Measurements from ENCODE around the gene NETO2. TPM values are rescaled to one million over a fixed set of nuclear protein-coding genes. Genes with fewer than 3 reads are reported as not detected.

The NETO2 gene
- total and polyA plus RNA-seq, 9 of the 15 experiments (the other 6 are each of a cell fraction or from before 2014, with no cell fraction given), result 4.1 to 37.0 (median 22.2) TPM

- Histone ChIP-seq H2AFZ (ENCODE audit: low read depth, low read length) (no peak overlapping the region), H3K4me2 (ENCODE audit: insufficient read depth, low read length) (no peak overlapping the region), H3K9me3 (replicated peaks; ENCODE audit: control insufficient read depth, insufficient read depth, low read depth, low read length) (no peaks in the 10 kb centered on the region), H3K27me3 (ENCODE audit: control insufficient read depth in 2 of 2, insufficient read depth in 2 of 2, low read length in 2 of 2) (no peaks in the 10 kb centered on the region), H3K4me1 (replicated peaks in 1 of 2; ENCODE audit: control insufficient read depth in 2 of 2, insufficient read depth in 2 of 2, low read length in 2 of 2) (no peaks in the 10 kb centered on the region), H3K9me1 (ENCODE audit: control insufficient read depth, insufficient read depth, low read length) (no peaks in the 10 kb centered on the region), H3K27ac (ENCODE audit: extremely low read depth, low read depth, low read length) (no peak overlapping the region), H4K20me1 (replicated peaks; ENCODE audit: control insufficient read depth, insufficient read depth, low read length) (no peaks in the 10 kb centered on the region), H3K36me3 (ENCODE audit: control insufficient read depth, insufficient read depth, low read length) (peaks cover 17% of the 10 kb centered on the region; the same call in 1 of the 3 replicates), H3K4me3 (no peak overlapping the region), H3K79me2 (ENCODE audit: control insufficient read depth, insufficient read depth, low read length) (no peaks in the 10 kb centered on the region), H3K9ac (ENCODE audit: insufficient read depth in 1 of 2, low read depth in 2 of 2, low read length in 2 of 2) (no peak overlapping the region)
- in situ Hi-C loops (cut with MboI), result no loop called here
- no peak for FAIRE-seq
- 80% methylated on average over 10 of the region's 10 CpGs for WGBS (ENCODE audit: insufficient coverage, low coverage, missing lambda C conversion rate)
- intact Hi-C loops (cut with micrococcal nuclease), result no loop called here
- DNase-seq (ENCODE audit: extremely low read depth in 1 of 4, low spot score in 3 of 4), result no peak
- CTCF ChIA-PET (ENCODE audit: low intra/inter-chr PET ratio), result interaction anchor here (0.7 to 1.5 kb wide), 4 partner anchors 21 to 215 kb away, joined by 3 to 7 read pairs (median 5); no protein-coding TSS in a partner anchor
- ATAC-seq, result no peak
- POLR2A ChIA-PET, result interaction anchor here (1.4 kb wide), 1 partner anchor 14 kb away, joined by 3 read pairs; no protein-coding TSS in a partner anchor
- BruUV-seq (replicated peaks), result no TSS peak
- TF ChIP-seq ZNF589 (CRISPR knock-in tag; IDR thresholded peaks at IDR 0.05; ENCODE audit: low read depth), result no peak
- TF ChIP-seq ZNF785 (CRISPR knock-in tag; IDR thresholded peaks at IDR 0.05), result no peak
- TF ChIP-seq, protein P1, sequence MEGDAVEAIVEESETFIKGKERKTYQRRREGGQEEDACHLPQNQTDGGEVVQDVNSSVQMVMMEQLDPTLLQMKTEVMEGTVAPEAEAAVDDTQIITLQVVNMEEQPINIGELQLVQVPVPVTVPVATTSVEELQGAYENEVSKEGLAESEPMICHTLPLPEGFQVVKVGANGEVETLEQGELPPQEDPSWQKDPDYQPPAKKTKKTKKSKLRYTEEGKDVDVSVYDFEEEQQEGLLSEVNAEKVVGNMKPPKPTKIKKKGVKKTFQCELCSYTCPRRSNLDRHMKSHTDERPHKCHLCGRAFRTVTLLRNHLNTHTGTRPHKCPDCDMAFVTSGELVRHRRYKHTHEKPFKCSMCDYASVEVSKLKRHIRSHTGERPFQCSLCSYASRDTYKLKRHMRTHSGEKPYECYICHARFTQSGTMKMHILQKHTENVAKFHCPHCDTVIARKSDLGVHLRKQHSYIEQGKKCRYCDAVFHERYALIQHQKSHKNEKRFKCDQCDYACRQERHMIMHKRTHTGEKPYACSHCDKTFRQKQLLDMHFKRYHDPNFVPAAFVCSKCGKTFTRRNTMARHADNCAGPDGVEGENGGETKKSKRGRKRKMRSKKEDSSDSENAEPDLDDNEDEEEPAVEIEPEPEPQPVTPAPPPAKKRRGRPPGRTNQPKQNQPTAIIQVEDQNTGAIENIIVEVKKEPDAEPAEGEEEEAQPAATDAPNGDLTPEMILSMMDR (IDR thresholded peaks at IDR 0.05 in 2 of 3, conservative IDR thresholded peaks at IDR 0.05 in 1 of 3; ENCODE audit: insufficient read depth in 2 of 3, low read depth in 1 of 3, low read length in 3 of 3), result peak in 1 of 3 experiments; percentile 44; a peak in 2 of 6 replicates
- TF ChIP-seq THRAP3 (IDR thresholded peaks at IDR 0.05; ENCODE audit: borderline replicate concordance), result no peak
- TF ChIP-seq ZNF584 (CRISPR knock-in tag; IDR thresholded peaks at IDR 0.05; ENCODE audit: low read depth), result no peak
- TF ChIP-seq COPS2 (conservative IDR thresholded peaks at IDR 0.05), result no peak
- TF ChIP-seq NR1H2 (CRISPR knock-in tag; IDR thresholded peaks at IDR 0.05), result no peak
- TF ChIP-seq, protein P2, sequence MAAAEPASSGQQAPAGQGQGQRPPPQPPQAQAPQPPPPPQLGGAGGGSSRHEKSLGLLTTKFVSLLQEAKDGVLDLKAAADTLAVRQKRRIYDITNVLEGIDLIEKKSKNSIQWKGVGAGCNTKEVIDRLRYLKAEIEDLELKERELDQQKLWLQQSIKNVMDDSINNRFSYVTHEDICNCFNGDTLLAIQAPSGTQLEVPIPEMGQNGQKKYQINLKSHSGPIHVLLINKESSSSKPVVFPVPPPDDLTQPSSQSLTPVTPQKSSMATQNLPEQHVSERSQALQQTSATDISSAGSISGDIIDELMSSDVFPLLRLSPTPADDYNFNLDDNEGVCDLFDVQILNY (CRISPR knock-in tag; IDR thresholded peaks at IDR 0.05), result no peak
- TF ChIP-seq REST (IDR thresholded peaks at IDR 0.05; ENCODE audit: borderline replicate concordance), result peak; percentile 25; the same call in 1 of the 2 replicates
- TF ChIP-seq REST (CRISPR knock-in tag; IDR thresholded peaks at IDR 0.05; ENCODE audit: low read depth), result no peak
- TF ChIP-seq CBFA2T3 (IDR thresholded peaks at IDR 0.05), result no peak
These were observed 19.1 kb upstream of the NETO2 start for GRCh38 chr16:47162670-47163420.
